ENCODE measurements around the gene CAMTA1. TPM values are rescaled to one million over a fixed set of nuclear protein-coding genes. Genes with fewer than 3 reads are reported as not detected.
"Not testable (repeated sequence)": the region's sequence is repeated elsewhere in the genome, so short reads cannot be mapped to it uniquely, and the experiment has no call there.

Gene CAMTA1
- total RNA-seq, 1 experiment from 2014 or later = 69.0 TPM

GRCh38 chr1:7403265-7404045 lies 618.2 kb downstream of the CAMTA1 start:
- no peak for DNase-seq (ENCODE audit: low read depth)

GRCh38 chr1:7404046-7404742 lies 618.9 kb downstream of the CAMTA1 start:
- no peak for DNase-seq (ENCODE audit: low read depth)

GRCh38 chr1:7405844-7406500 lies 620.7 kb downstream of the CAMTA1 start:
- no peak for DNase-seq (ENCODE audit: low read depth)

GRCh38 chr1:7406641-7407543 lies 621.6 kb downstream of the CAMTA1 start:
- no peak for DNase-seq (ENCODE audit: low read depth)

- DNase-seq (ENCODE audit: low read depth) = no peak
These were observed 622.3 kb downstream of the CAMTA1 start for GRCh38 chr1:7407544-7407895.

GRCh38 chr1:7407980-7408770 lies 622.9 kb downstream of the CAMTA1 start:
- no peak for DNase-seq (ENCODE audit: low read depth)

GRCh38 chr1:7408771-7409150 lies 623.5 kb downstream of the CAMTA1 start:
- DNase-seq (ENCODE audit: low read depth) = no peak

GRCh38 chr1:7409278-7409677 lies 624.0 kb downstream of the CAMTA1 start:
- no peak for DNase-seq (ENCODE audit: low read depth)

GRCh38 chr1:7410156-7410555 lies 624.9 kb downstream of the CAMTA1 start:
- no peak for DNase-seq (ENCODE audit: low read depth)

GRCh38 chr1:7417618-7418017 lies 632.4 kb downstream of the CAMTA1 start:
- DNase-seq (ENCODE audit: low read depth) = not testable (repeated sequence)

- no peak for DNase-seq (ENCODE audit: low read depth)
These were observed 633.3 kb downstream of the CAMTA1 start for GRCh38 chr1:7418442-7419080.

GRCh38 chr1:7420098-7420445 lies 634.8 kb downstream of the CAMTA1 start:
- DNase-seq (ENCODE audit: low read depth) = no peak

- no peak for DNase-seq (ENCODE audit: low read depth)
These were observed 635.3 kb downstream of the CAMTA1 start for GRCh38 chr1:7420470-7421100.

- DNase-seq (ENCODE audit: low read depth) = no peak
These were observed 636.3 kb downstream of the CAMTA1 start for GRCh38 chr1:7421471-7422075.

- DNase-seq (ENCODE audit: low read depth) = no peak
These were observed 636.8 kb downstream of the CAMTA1 start for GRCh38 chr1:7422081-7422480.

- DNase-seq (ENCODE audit: low read depth) = no peak
These were observed 637.3 kb downstream of the CAMTA1 start for GRCh38 chr1:7422561-7422960.

- no peak for DNase-seq (ENCODE audit: low read depth)
These were observed 637.7 kb downstream of the CAMTA1 start for GRCh38 chr1:7422966-7423365.

GRCh38 chr1:7424352-7424890 lies 639.2 kb downstream of the CAMTA1 start:
- DNase-seq (ENCODE audit: low read depth) = no peak

GRCh38 chr1:7425229-7425628 lies 640.0 kb downstream of the CAMTA1 start:
- no peak for DNase-seq (ENCODE audit: low read depth)

Measured in LHCN-M2 (cell line).